ENCODE measurements around the gene KNG1. TPM values are rescaled to one million over a fixed set of nuclear protein-coding genes. Genes with fewer than 3 reads are reported as not detected.
A peak's percentile ranks its signal among the peaks of the same experiment; 100 is the strongest.
"Not testable (repeated sequence)": the region's sequence is repeated elsewhere in the genome, so short reads cannot be mapped to it uniquely, and the experiment has no call there.

The KNG1 gene
- polyA plus RNA-seq, 2 of the 4 experiments (the other 2 are of a cell fraction), result 0.05 TPM; not detected in 1

- Histone ChIP-seq H3K27ac (peak overlapping the region in 1 of 2 experiments; percentile 42; a peak in 2 of 6 replicates), H3K9me3 (no peaks in the 10 kb centered on the region), H3K4me3 (no peak overlapping the region), H3K4me1 (no peaks in the 10 kb centered on the region), H3K4me2 (no peak overlapping the region)
- ATAC-seq (no peak), DNase-seq (ENCODE audit: low read depth in 1 of 2, low spot score in 1 of 2) (no peak), FAIRE-seq (no peak)
- CTCF ChIA-PET, result interaction anchor here (0.6 kb wide), 1 partner anchor 1041 kb away, joined by 3 read pairs; no protein-coding TSS in a partner anchor
- TF ChIP-seq POLR2AphosphoS2 (conservative IDR thresholded peaks at IDR 0.05; ENCODE audit: low read length), result no peak
- TF ChIP-seq MAZ (IDR thresholded peaks at IDR 0.05; ENCODE audit: borderline replicate concordance, low read depth, low read length), result no peak
- TF ChIP-seq RCOR1 (IDR thresholded peaks at IDR 0.05; ENCODE audit: low read depth, low read length), result no peak
- TF ChIP-seq EHMT2 (IDR thresholded peaks at IDR 0.05; ENCODE audit: low read depth), result no peak
- TF ChIP-seq CHD2 (IDR thresholded peaks at IDR 0.05; ENCODE audit: low read length, partially characterized antibody), result no peak
- TF ChIP-seq HEYL (CRISPR knock-in tag; IDR thresholded peaks at IDR 0.05), result no peak
- TF ChIP-seq FOXS1 (CRISPR knock-in tag; IDR thresholded peaks at IDR 0.05), result no peak
- no peak for TF ChIP-seq TFCP2L1 (CRISPR knock-in tag; IDR thresholded peaks at IDR 0.05)
- 100% methylated on average over 3 of the region's 3 CpGs for whole genome bisulfite sequencing (ENCODE audit: missing lambda C conversion rate)
- POLR2A ChIA-PET, result no interaction called here
These were observed 16.9 kb upstream of the KNG1 start for GRCh38 chr3:186700267-186700666.

GRCh38 chr3:186702451-186702850 is 14.7 kb upstream of the KNG1 start:
- FAIRE-seq, POLR2A ChIA-PET, ATAC-seq: not testable (repeated sequence)

GRCh38 chr3:186705882-186706780 is 11.0 kb upstream of the KNG1 start:
- Histone ChIP-seq H3K9me3 (no peaks in the 10 kb centered on the region), H3K4me1 (no peaks in the 10 kb centered on the region), H3K4me2 (no peak overlapping the region), H3K27ac (no peak overlapping the region), H3K4me3 (no peak overlapping the region)
- TF ChIP-seq KDM5A (IDR thresholded peaks at IDR 0.05), result no peak
- TF ChIP-seq EHMT2 (IDR thresholded peaks at IDR 0.05; ENCODE audit: low read depth), result no peak
- no peak for TF ChIP-seq ZC3H11A (IDR thresholded peaks at IDR 0.05)
- TF ChIP-seq KDM1A (IDR thresholded peaks at IDR 0.05; ENCODE audit: low read depth), result no peak
- TF ChIP-seq TP53 (CRISPR knock-in tag; IDR thresholded peaks at IDR 0.05), result no peak
- no peak for TF ChIP-seq BCL3 (IDR thresholded peaks at IDR 0.05)
- TF ChIP-seq REST (IDR thresholded peaks at IDR 0.05), result no peak
- TF ChIP-seq CHD2 (IDR thresholded peaks at IDR 0.05; ENCODE audit: low read length, partially characterized antibody), result no peak
- no peak for TF ChIP-seq RARB (CRISPR knock-in tag; IDR thresholded peaks at IDR 0.05)
- no peak for TF ChIP-seq SREBF2 (IDR thresholded peaks at IDR 0.05)
- TF ChIP-seq MAFK (IDR thresholded peaks at IDR 0.05; ENCODE audit: partially characterized antibody), result no peak
- no peak for TF ChIP-seq BHLHE40 (IDR thresholded peaks at IDR 0.05; ENCODE audit: low read depth, low read length)
- no peak for TF ChIP-seq ESRRA (IDR thresholded peaks at IDR 0.05; ENCODE audit: borderline replicate concordance, low read length)
- TF ChIP-seq FOSB (CRISPR knock-in tag; IDR thresholded peaks at IDR 0.05), result no peak
- no peak for ATAC-seq
- CTCF ChIA-PET, result interaction anchor here (0.6 kb wide), 1 partner anchor 974 kb away, joined by 3 read pairs; no protein-coding TSS in a partner anchor
- 58% methylated on average over 6 of the region's 6 CpGs for WGBS (ENCODE audit: missing lambda C conversion rate)
- no peak for DNase-seq (ENCODE audit: low read depth in 1 of 2, low spot score in 1 of 2)
- POLR2A ChIA-PET, result no interaction called here
- no peak for FAIRE-seq

More at GRCh38 chr3:186702451-186702850, 14.7 kb upstream of the KNG1 start:
- CTCF ChIA-PET; DNase-seq (ENCODE audit: low read depth in 1 of 2, low spot score in 1 of 2); H3K27ac ChIP-seq; H3K9me3 ChIP-seq; H3K4me3 ChIP-seq; H3K4me2 ChIP-seq; H3K4me1 ChIP-seq: not testable (repeated sequence)

All from A549 (cell line).